ENCODE results near the gene BAIAP3. TPM values are rescaled to one million over a fixed set of nuclear protein-coding genes. Genes with fewer than 3 reads are reported as not detected.

BAIAP3 gene
- polyA plus RNA-seq, 1 donor from 2014 or later: 65.2 TPM

GRCh38 chr16:1387331-1387730, 53.9 kb downstream of the BAIAP3 start:
- Histone ChIP-seq H3K9me3 (ENCODE audit: low read length) (no peaks in the 10 kb centered on the region), H3K9me2 (ENCODE audit: insufficient read depth, low read length) (no peaks in the 10 kb centered on the region), H3K36me3 (ENCODE audit: insufficient read depth, low read length) (no peaks in the 10 kb centered on the region), H3K4me3 (ENCODE audit: low read length) (no peak overlapping the region), H3K27ac (ENCODE audit: low read length) (no peak overlapping the region), H3K4me2 (ENCODE audit: low read length) (no peak overlapping the region), H3K27me3 (ENCODE audit: insufficient read depth, low read depth, low read length) (no peaks in the 10 kb centered on the region), H3K9ac (ENCODE audit: low read length) (no peak overlapping the region), H3F3A (ENCODE audit: insufficient read depth, low read length, poor library complexity, severe bottlenecking) (no peaks in the 10 kb centered on the region), H4K20me1 (ENCODE audit: insufficient read depth) (no peaks in the 10 kb centered on the region), H3K79me2 (replicated peaks; ENCODE audit: insufficient read depth, low read length) (no peaks in the 10 kb centered on the region), H2AFZ (ENCODE audit: low read depth, low read length) (no peak overlapping the region)
- TF ChIP-seq POLR2AphosphoS5 (IDR thresholded peaks at IDR 0.05) (no peak), RAD21 (conservative IDR thresholded peaks at IDR 0.05) (no peak), TAF1 (IDR thresholded peaks at IDR 0.05; ENCODE audit: low read depth) (no peak), EP300 (conservative IDR thresholded peaks at IDR 0.05; ENCODE audit: poor library complexity, severe bottlenecking) (no peak), EZH2 (IDR thresholded peaks at IDR 0.05; ENCODE audit: borderline replicate concordance, insufficient read depth, low read length, poor library complexity, severe bottlenecking) (no peak), REST (IDR thresholded peaks at IDR 0.05; ENCODE audit: borderline replicate concordance) (no peak), SMC3 (conservative IDR thresholded peaks at IDR 0.05; ENCODE audit: poor library complexity) (no peak), MXI1 (conservative IDR thresholded peaks at IDR 0.05; ENCODE audit: poor library complexity, severe bottlenecking) (no peak), CTCF (IDR thresholded peaks at IDR 0.05; ENCODE audit: poor library complexity, severe bottlenecking) (no peak)

DNA sequence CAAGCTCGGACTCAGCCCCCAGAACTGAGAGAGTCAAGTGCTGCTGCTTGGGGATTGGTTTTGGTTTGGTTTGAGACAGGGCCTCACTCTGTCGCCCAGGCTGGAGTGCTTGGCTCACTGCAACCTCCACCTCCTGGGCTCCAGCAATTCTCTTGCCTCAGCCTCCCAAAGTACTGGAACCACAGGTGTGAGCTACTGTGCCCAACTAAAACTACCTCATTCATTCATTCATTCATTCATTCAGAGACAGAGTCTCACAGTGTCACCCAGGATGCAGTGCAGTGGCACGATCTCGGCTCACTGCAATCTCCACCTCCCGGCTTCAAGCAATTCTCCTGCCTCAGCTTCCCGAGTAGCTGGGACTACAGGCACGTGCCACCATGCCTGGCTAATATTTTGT, 56.3 kb downstream of the BAIAP3 start:
- Histone ChIP-seq H4K20me1 (ENCODE audit: insufficient read depth) (no peaks in the 10 kb centered on the region), H3K27ac (ENCODE audit: low read length) (no peak overlapping the region), H3K4me2 (ENCODE audit: low read length) (no peak overlapping the region), H3K9ac (ENCODE audit: low read length) (no peak overlapping the region), H3K4me3 (ENCODE audit: low read length) (no peak overlapping the region), H3K9me2 (ENCODE audit: insufficient read depth, low read length) (no peaks in the 10 kb centered on the region), H3K79me2 (replicated peaks; ENCODE audit: insufficient read depth, low read length) (no peaks in the 10 kb centered on the region), H3K27me3 (ENCODE audit: insufficient read depth, low read depth, low read length) (no peaks in the 10 kb centered on the region), H3F3A (ENCODE audit: insufficient read depth, low read length, poor library complexity, severe bottlenecking) (no peaks in the 10 kb centered on the region), H3K36me3 (ENCODE audit: insufficient read depth, low read length) (no peaks in the 10 kb centered on the region), H2AFZ (ENCODE audit: low read depth, low read length) (no peak overlapping the region), H3K9me3 (ENCODE audit: low read length) (no peaks in the 10 kb centered on the region)
- TF ChIP-seq POLR2AphosphoS5 (IDR thresholded peaks at IDR 0.05): no peak
- TF ChIP-seq EZH2 (IDR thresholded peaks at IDR 0.05; ENCODE audit: borderline replicate concordance, insufficient read depth, low read length, poor library complexity, severe bottlenecking): no peak
- no peak for TF ChIP-seq SMC3 (conservative IDR thresholded peaks at IDR 0.05; ENCODE audit: poor library complexity)
- TF ChIP-seq REST (IDR thresholded peaks at IDR 0.05; ENCODE audit: borderline replicate concordance): no peak
- TF ChIP-seq EP300 (conservative IDR thresholded peaks at IDR 0.05; ENCODE audit: poor library complexity, severe bottlenecking): no peak
- TF ChIP-seq RAD21 (conservative IDR thresholded peaks at IDR 0.05): no peak
- no peak for TF ChIP-seq CTCF (IDR thresholded peaks at IDR 0.05; ENCODE audit: poor library complexity, severe bottlenecking)
- no peak for TF ChIP-seq TAF1 (IDR thresholded peaks at IDR 0.05; ENCODE audit: low read depth)
- TF ChIP-seq MXI1 (conservative IDR thresholded peaks at IDR 0.05; ENCODE audit: poor library complexity, severe bottlenecking): no peak

All from neural cell (in vitro differentiated cells).